PC-9 (cell line): ENCODE results near the gene TSPAN33.

ENCODE experiments used
- EZH2 ChIP-seq: fragments of 200-600 bp; sonication (generic); IDR thresholded peaks from 2 replicates; pipeline ENCODE4 v1.8.0; 2017; ENCODE audit warnings: antibody characterized with exemption, low read depth
- TF ChIP-seq, protein P1 (sequence below): fragments of 200-600 bp; sonication (generic); conservative IDR thresholded peaks from 2 replicates; pipeline ENCODE4 v1.6.1; 2017; ENCODE audit warnings: mixed run types, antibody characterized with exemption, mild to moderate bottlenecking, moderate library complexity

DNA sequence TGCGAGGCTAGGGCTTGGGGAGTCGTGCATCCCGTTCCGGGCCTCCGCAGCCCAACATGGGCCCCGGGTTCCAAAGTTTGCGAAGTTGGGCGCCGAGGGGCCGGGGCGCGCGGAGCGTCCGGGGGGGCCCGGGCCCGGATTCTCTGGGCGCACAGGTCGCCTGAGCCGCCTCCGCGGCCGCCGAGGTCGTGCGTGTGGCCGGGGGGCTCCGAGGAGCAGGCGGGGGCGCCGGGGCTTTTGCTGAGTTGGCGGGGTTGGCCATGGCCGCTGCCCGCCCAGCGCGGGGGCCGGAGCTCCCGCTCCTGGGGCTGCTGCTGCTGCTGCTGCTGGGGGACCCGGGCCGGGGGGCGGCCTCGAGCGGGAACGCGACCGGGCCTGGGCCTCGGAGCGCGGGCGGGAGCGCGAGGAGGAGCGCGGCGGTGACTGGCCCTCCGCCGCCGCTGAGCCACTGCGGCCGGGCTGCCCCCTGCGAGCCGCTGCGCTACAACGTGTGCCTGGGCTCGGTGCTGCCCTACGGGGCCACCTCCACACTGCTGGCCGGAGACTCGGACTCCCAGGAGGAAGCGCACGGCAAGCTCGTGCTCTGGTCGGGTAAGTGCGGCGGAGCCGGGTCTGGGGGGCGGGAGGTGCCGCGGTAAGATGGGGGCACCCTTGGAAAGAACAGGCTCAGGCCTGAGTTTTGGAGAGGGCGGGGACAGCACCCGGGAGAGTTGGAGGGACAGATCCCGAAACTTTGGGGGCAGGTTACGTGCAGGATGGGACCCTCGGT, 44.6 kb downstream of the TSPAN33 start:
- TF ChIP-seq, protein P1, sequence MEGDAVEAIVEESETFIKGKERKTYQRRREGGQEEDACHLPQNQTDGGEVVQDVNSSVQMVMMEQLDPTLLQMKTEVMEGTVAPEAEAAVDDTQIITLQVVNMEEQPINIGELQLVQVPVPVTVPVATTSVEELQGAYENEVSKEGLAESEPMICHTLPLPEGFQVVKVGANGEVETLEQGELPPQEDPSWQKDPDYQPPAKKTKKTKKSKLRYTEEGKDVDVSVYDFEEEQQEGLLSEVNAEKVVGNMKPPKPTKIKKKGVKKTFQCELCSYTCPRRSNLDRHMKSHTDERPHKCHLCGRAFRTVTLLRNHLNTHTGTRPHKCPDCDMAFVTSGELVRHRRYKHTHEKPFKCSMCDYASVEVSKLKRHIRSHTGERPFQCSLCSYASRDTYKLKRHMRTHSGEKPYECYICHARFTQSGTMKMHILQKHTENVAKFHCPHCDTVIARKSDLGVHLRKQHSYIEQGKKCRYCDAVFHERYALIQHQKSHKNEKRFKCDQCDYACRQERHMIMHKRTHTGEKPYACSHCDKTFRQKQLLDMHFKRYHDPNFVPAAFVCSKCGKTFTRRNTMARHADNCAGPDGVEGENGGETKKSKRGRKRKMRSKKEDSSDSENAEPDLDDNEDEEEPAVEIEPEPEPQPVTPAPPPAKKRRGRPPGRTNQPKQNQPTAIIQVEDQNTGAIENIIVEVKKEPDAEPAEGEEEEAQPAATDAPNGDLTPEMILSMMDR = no peak
- TF ChIP-seq EZH2 = no peak
